CD1c-positive myeloid dendritic cell (primary cell): ENCODE measurements around the gene CAPN10.
A peak's percentile ranks its signal among the peaks of the same experiment; 100 is the strongest.

Experiments
- DNase-seq: peaks from one replicate; pipeline ENCODE4 v3.0.0-alpha.2; 2016; ENCODE audit errors: extremely low spot score

Gene CAPN10

GRCh38 chr2:240574386-240575100 is 12.0 kb upstream of the CAPN10 start:
- no peak for DNase-seq

GRCh38 chr2:240575101-240575965 is 11.2 kb upstream of the CAPN10 start:
- no peak for DNase-seq

GRCh38 chr2:240576036-240576435 is 10.5 kb upstream of the CAPN10 start:
- DNase-seq = no peak

GRCh38 chr2:240576436-240577205 is 9.9 kb upstream of the CAPN10 start:
- DNase-seq = no peak

- no peak for DNase-seq
These were observed 9.0 kb upstream of the CAPN10 start for GRCh38 chr2:240577281-240578109.

- no peak for DNase-seq
These were observed 8.5 kb upstream of the CAPN10 start for GRCh38 chr2:240578110-240578450.

- DNase-seq = no peak
These were observed 8.0 kb upstream of the CAPN10 start for GRCh38 chr2:240578488-240578887.

- DNase-seq = no peak
These were observed 7.3 kb upstream of the CAPN10 start for GRCh38 chr2:240579071-240579762.

GRCh38 chr2:240579771-240580614 is 6.5 kb upstream of the CAPN10 start:
- peak; percentile 89 for DNase-seq

GRCh38 chr2:240581811-240582210 is 4.7 kb upstream of the CAPN10 start:
- no peak for DNase-seq

GRCh38 chr2:240582781-240583180 is 3.8 kb upstream of the CAPN10 start:
- DNase-seq = no peak

GRCh38 chr2:240583774-240584173 is 2.8 kb upstream of the CAPN10 start:
- no peak for DNase-seq

GRCh38 chr2:240584486-240585031 is 2.0 kb upstream of the CAPN10 start:
- DNase-seq = peak; percentile 74

GRCh38 chr2:240585101-240585500 is 1.4 kb upstream of the CAPN10 start:
- DNase-seq = no peak

- DNase-seq = no peak
These were observed 795 bp upstream of the CAPN10 start for GRCh38 chr2:240585681-240586197.

- peak; percentile 25 for DNase-seq
These were observed 626 bp downstream of the CAPN10 start for GRCh38 chr2:240586919-240587800.

GRCh38 chr2:240588006-240588655 is 1.6 kb downstream of the CAPN10 start:
- no peak for DNase-seq

- no peak for DNase-seq
These were observed 2.1 kb downstream of the CAPN10 start for GRCh38 chr2:240588669-240589068.
